Adrenal gland (tissue), 12 donors: Measurements from ENCODE around the gene KCNMA1. TPM values are rescaled to one million over a fixed set of nuclear protein-coding genes. Genes with fewer than 3 reads are reported as not detected.

Experiments
- DNase-seq, 7 donors: peaks; one replicate each; pipeline ENCODE4 v3.0.0-alpha.2; 2019 to 2020
- H3K27ac ChIP-seq, 5 donors: fragments of 200-600 bp; sonication (generic) in 4 of 5; 1 replicate in 3 of 5; 2 replicates in 2 of 5; pipeline versions ENCODE4 v1.5.1 to v1.8.0; 2016 to 2020; ENCODE audit warnings: mild to moderate bottlenecking in 1 of 5
- H3K27me3 ChIP-seq: fragments of 200-600 bp; 2 replicates; pipeline ENCODE4 v1.8.0; 2021
- H3K36me3 ChIP-seq, 2 donors: fragments of 200-600 bp; replicated peaks in 1 of 2; 1 replicate in 1 of 2; 2 replicates in 1 of 2; pipeline versions ENCODE4 v1.5.1 to v1.8.0; 2018 to 2022
- H3K4me1 ChIP-seq, 2 donors: fragments of 200-600 bp; replicated peaks in 1 of 2; 1 replicate in 1 of 2; 2 replicates in 1 of 2; pipeline versions ENCODE4 v1.5.1 to v1.8.0; 2018 to 2021
- H3K4me3 ChIP-seq, 4 donors: fragments of 200-600 bp; sonication (generic) in 3 of 4; one replicate each; pipeline ENCODE4 v1.5.1; 2016 to 2018
- H3K9me3 ChIP-seq, 3 donors: fragments of 200-600 bp; sonication (generic) in 1 of 3; replicated peaks in 1 of 3; 1 replicate in 2 of 3; 2 replicates in 1 of 3; pipeline versions ENCODE4 v1.5.1 to v1.8.0; 2016 to 2021
- POLR2A ChIP-seq, 2 donors: fragments of 450-650 bp; IDR thresholded peaks; one replicate each; pipeline ENCODE4 v1.6.1; 2017; ENCODE audit warnings: antibody characterized with exemption in 2 of 2, mild to moderate bottlenecking in 2 of 2, moderate library complexity in 1 of 2
- WGBS, 4 donors: extraction: QIAGEN DNeasy Blood & Tissue Kit in 2 of 4; methylation state at CpG; one replicate each; pipeline versions ENCODE4 v1.1.5 to v1.1.7; 2013 to 2017; 5-methylcytosine and 5-hydroxymethylcytosine counted together
- intact Hi-C, 2 donors: fragments of 100-400 bp; cut with DNase I; formaldehyde crosslinking; loops; one replicate each; pipeline versions ENCODE4 v1.14.1 to v1.15.0; 2022 to 2023
- polyA plus RNA-seq, 3 donors: library from polyadenylated mRNA; stranded (reverse); fragments of 200-250 nt in 2 of 3; fragments of 350-450 nt in 1 of 3; fragmentation: Illumina TruSeq in 1 of 3; extraction: RNeasy Lipid Tissue Mini Kit (QIAGEN cat#74804) in 1 of 3; gene quantifications; one replicate each; pipeline ENCODE4 v1.2.3, GENCODE V29; 2013 to 2014
- total RNA-seq, 9 donors: library from RNA; depleted of rRNA in 4 of 9; stranded (reverse); fragments of >200 nt in 4 of 9; fragments of 120-200 nt in 1 of 9; fragmentation: NEBNext Ultra II Directional in 1 of 9; extraction: Animal tissue kit (Norgen Biotek cat#: 25700) in 1 of 9; gene quantifications; one replicate each; pipeline versions ENCODE4 v1.1.0 to v1.2.4, GENCODE V29; 2013 to 2023
- TF ChIP-seq, protein P1 (sequence below), 6 experiments: fragments of 450-650 bp in 4 of 6; fragments of 200-600 bp in 2 of 6; sonication (generic) in 1 of 6; IDR thresholded peaks; 1 replicate in 5 of 6; 2 replicates in 1 of 6; pipeline versions ENCODE4 v1.5.1 to v1.8.0; 2016 to 2021; ENCODE audit warnings: antibody characterized with exemption in 6 of 6, mild to moderate bottlenecking in 2 of 6, moderate library complexity in 1 of 6
- donor health status: healthy with polysubstance abuse.
- donor health status: Bipolar disorder and iron deficiency.
- donor health status: DM: yes; HTN: yes; CAD: no.
- donor health status: DM: no; HTN: no; CAD: no.
- donor health status: DM: no; HTN: no; CAD: no.
- donor health status: DM: yes; HTN: yes; CAD: no.

KCNMA1 gene
- total and polyA plus RNA-seq, 12 donors: 6.4 to 37.7 (median 13.4) TPM

- no peaks in the 10 kb centered on the region for H3K4me1 ChIP-seq
- no peaks in the 10 kb centered on the region for H3K9me3 ChIP-seq
- H3K4me3 ChIP-seq: no peak overlapping the region
- no peak for DNase-seq
- intact Hi-C loops: no loop called here
- H3K27ac ChIP-seq: no peak overlapping the region
- TF ChIP-seq POLR2A (IDR thresholded peaks at IDR 0.05): no peak
- TF ChIP-seq, protein P1, sequence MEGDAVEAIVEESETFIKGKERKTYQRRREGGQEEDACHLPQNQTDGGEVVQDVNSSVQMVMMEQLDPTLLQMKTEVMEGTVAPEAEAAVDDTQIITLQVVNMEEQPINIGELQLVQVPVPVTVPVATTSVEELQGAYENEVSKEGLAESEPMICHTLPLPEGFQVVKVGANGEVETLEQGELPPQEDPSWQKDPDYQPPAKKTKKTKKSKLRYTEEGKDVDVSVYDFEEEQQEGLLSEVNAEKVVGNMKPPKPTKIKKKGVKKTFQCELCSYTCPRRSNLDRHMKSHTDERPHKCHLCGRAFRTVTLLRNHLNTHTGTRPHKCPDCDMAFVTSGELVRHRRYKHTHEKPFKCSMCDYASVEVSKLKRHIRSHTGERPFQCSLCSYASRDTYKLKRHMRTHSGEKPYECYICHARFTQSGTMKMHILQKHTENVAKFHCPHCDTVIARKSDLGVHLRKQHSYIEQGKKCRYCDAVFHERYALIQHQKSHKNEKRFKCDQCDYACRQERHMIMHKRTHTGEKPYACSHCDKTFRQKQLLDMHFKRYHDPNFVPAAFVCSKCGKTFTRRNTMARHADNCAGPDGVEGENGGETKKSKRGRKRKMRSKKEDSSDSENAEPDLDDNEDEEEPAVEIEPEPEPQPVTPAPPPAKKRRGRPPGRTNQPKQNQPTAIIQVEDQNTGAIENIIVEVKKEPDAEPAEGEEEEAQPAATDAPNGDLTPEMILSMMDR (IDR thresholded peaks at IDR 0.05): no peak
- H3K36me3 ChIP-seq: no peaks in the 10 kb centered on the region
- no peaks in the 10 kb centered on the region for H3K27me3 ChIP-seq
- WGBS, 4 donors: 89 to 92% (median 90%) methylated on average over 1 of the region's 1 CpG
Measured at GRCh38 chr10:77457266-77457665, 180.3 kb downstream of the KCNMA1 start.

DNA sequence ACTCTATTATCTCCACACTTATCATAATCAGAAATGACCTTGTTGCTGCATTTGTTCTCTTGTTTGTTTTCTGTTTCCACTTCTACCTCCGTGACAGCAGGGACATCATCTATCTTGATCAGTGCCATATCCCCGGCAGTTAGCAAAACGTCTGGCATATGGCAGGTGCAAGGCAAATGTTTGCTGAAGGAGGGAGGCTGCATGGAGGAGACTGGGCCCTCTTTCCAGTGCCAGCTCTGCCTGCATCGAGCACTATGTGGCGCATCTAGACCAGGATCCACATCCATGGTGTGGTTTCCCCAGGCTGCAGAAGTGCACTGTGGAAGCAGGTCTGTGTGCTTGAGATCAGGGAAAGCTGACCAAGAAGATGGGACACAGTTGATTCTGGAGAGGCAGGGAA lies 181.2 kb downstream of the KCNMA1 start:
- intact Hi-C loops: no loop called here
- 51 to 61% (median 57%) methylated on average over 5 of the region's 5 CpGs for WGBS, 4 donors

DNA sequence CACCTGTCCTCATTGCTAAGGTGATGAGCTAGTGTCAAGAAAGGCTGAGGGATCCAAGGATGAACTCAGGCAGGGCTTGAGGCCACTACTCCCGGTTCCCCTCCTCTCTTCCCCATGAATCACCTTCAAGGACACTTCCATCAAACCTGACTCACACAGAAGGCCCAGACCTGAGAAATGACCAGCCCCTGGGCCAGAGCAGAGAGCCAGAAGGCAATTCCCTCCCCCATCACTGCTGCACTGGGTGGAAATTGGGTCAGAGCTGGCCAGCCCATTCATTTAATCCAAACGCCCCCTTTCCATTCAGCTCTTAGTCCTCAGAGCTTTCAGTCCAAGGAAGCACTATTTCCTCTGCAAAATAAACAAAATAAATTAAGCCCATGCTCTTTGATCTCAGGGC lies 182.0 kb downstream of the KCNMA1 start:
- H3K27ac ChIP-seq: no peak overlapping the region

More for the DNA sequence above, 181.2 kb downstream of the KCNMA1 start:
- DNase-seq: peak in 1 of 7 donors; percentile 79
- H3K4me1 ChIP-seq: no peaks in the 10 kb centered on the region
- H3K36me3 ChIP-seq: no peaks in the 10 kb centered on the region
- no peak for TF ChIP-seq POLR2A (IDR thresholded peaks at IDR 0.05)
- TF ChIP-seq, protein P1 (IDR thresholded peaks at IDR 0.05): peak in 1 of 6 experiments; percentile 11
- H3K27me3 ChIP-seq: no peaks in the 10 kb centered on the region
- H3K27ac ChIP-seq: no peak overlapping the region
- H3K9me3 ChIP-seq: no peaks in the 10 kb centered on the region
- H3K4me3 ChIP-seq: no peak overlapping the region

DNA sequence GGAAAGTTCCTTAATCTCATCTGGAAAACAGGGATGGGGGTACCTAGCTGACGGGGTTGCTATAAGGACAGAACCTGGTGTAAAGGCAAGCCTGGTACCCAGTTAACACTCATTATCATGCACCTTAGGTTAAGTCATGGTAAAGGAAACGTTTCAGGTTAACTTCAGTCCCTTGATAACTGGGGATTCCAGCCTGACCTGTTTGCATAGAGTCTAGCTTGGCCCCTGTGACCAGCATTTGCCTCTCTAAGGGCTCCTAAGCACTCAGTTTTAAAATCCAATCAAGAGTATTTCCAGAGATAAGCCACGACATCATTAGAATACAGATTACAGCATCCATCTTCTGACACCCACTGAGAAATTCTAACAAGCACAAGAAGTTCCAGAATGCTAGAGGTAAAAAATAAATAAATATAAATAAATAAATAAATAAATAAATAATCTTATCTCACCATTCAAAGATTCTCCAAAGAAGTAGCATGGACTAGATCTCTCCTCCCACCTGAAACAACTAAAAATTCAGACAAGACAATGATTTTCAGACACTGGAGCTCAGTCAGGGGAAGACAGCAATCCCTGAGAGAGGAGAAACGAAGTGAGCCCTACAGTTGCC lies 184.6 kb downstream of the KCNMA1 start:
- WGBS, 4 donors: 79 to 90% (median 86%) methylated on average over 4 of the region's 4 CpGs
- TF ChIP-seq POLR2A (IDR thresholded peaks at IDR 0.05): no peak
- TF ChIP-seq, protein P1 (IDR thresholded peaks at IDR 0.05): no peak
- H3K4me1 ChIP-seq: no peaks in the 10 kb centered on the region
- no peak overlapping the region for H3K27ac ChIP-seq
- no peak overlapping the region for H3K4me3 ChIP-seq
- intact Hi-C loops: no loop called here
- H3K9me3 ChIP-seq: no peaks in the 10 kb centered on the region
- no peaks in the 10 kb centered on the region for H3K36me3 ChIP-seq
- no peaks in the 10 kb centered on the region for H3K27me3 ChIP-seq
- DNase-seq: no peak

More for the DNA sequence above, 182.0 kb downstream of the KCNMA1 start:
- DNase-seq: peak; percentile 38 to 71 (median 60)
- H3K36me3 ChIP-seq: no peaks in the 10 kb centered on the region
- WGBS, 4 donors: 17 to 43% (median 33%) methylated on average over 2 of the region's 2 CpGs
- H3K27me3 ChIP-seq: no peaks in the 10 kb centered on the region
- H3K9me3 ChIP-seq: no peaks in the 10 kb centered on the region
- intact Hi-C loops: no loop called here
- no peak overlapping the region for H3K4me3 ChIP-seq
- no peaks in the 10 kb centered on the region for H3K4me1 ChIP-seq
- TF ChIP-seq POLR2A (IDR thresholded peaks at IDR 0.05): no peak
- TF ChIP-seq, protein P1 (IDR thresholded peaks at IDR 0.05): no peak
